ENCODE data around the gene STK10. TPM values are rescaled to one million over a fixed set of nuclear protein-coding genes. Genes with fewer than 3 reads are reported as not detected.

STK10 gene
- polyA plus RNA-seq, 1 of the 3 experiments (the other 2 are of a cell fraction) = 11.0 TPM

DNA sequence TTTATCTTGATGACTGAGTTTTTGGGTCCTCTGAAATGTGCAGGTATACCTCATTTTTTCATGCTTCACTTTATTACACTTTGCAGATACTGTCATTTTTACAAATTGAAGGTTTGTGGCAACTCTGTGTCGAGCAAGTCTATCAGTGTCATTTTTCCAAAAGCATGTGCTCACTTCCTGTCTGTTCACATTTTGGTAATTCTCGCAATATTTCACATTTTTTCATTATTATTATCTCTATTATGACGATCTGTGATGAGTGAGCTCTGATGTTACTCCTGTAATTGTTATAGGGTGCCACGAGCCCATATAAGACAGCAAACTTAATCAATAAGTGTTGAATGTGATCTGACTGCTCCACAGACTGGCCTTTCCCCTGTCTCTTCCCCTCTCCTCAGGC, 108.1 kb downstream of the STK10 start:
- ChIA-PET POLR2A (no interaction called here), CTCF (interaction anchor here (1.2 to 2.2 kb wide), 2 partner anchors 168 to 213 kb away, joined by 3 to 9 read pairs; no protein-coding TSS in a partner anchor)
- Histone ChIP-seq H3K27me3 (ENCODE audit: insufficient read depth) (no peaks in the 10 kb centered on the region), H3K9me3 (no peaks in the 10 kb centered on the region), H4K20me1 (ENCODE audit: insufficient read depth) (no peaks in the 10 kb centered on the region), H3K9ac (no peak overlapping the region), H3K79me2 (ENCODE audit: insufficient read depth) (no peaks in the 10 kb centered on the region), H3K4me1 (ENCODE audit: control insufficient read depth in 1 of 2, insufficient read depth in 2 of 2, low read depth in 1 of 2, low read length in 1 of 2) (no peaks in the 10 kb centered on the region), H3K36me3 (replicated peaks in 1 of 2; ENCODE audit: control insufficient read depth in 1 of 2, insufficient read depth in 2 of 2, low read length in 1 of 2) (peaks cover 11 to 24% of the 10 kb centered on the region in 2 experiments), H3K4me2 (no peak overlapping the region), H3F3A (replicated peaks; ENCODE audit: insufficient read depth) (no peaks in the 10 kb centered on the region), H2AFZ (ENCODE audit: low read depth) (no peak overlapping the region), H3K9me2 (no peaks in the 10 kb centered on the region), H3K27ac (ENCODE audit: low read depth in 2 of 2, low read length in 1 of 2) (no peak overlapping the region), H3K4me3 (ENCODE audit: low read depth in 2 of 2, low read length in 1 of 2) (no peak overlapping the region)
- no peak for TF ChIP-seq MEF2A (IDR thresholded peaks at IDR 0.05; ENCODE audit: borderline replicate concordance, low read depth)
- no peak for TF ChIP-seq USF2 (IDR thresholded peaks at IDR 0.05; ENCODE audit: borderline replicate concordance, low read depth, low read length)
- TF ChIP-seq MXI1 (IDR thresholded peaks at IDR 0.05; ENCODE audit: low read depth, low read length) = no peak
- no peak for TF ChIP-seq FOXM1 (IDR thresholded peaks at IDR 0.05; ENCODE audit: low read depth)
- TF ChIP-seq GABPA (IDR thresholded peaks at IDR 0.05; ENCODE audit: low read depth) = no peak
- TF ChIP-seq MAX (IDR thresholded peaks at IDR 0.05; ENCODE audit: low read depth) = no peak
- no peak for TF ChIP-seq TEAD4 (IDR thresholded peaks at IDR 0.05; ENCODE audit: borderline replicate concordance, insufficient read depth)
- TF ChIP-seq, protein P1, sequence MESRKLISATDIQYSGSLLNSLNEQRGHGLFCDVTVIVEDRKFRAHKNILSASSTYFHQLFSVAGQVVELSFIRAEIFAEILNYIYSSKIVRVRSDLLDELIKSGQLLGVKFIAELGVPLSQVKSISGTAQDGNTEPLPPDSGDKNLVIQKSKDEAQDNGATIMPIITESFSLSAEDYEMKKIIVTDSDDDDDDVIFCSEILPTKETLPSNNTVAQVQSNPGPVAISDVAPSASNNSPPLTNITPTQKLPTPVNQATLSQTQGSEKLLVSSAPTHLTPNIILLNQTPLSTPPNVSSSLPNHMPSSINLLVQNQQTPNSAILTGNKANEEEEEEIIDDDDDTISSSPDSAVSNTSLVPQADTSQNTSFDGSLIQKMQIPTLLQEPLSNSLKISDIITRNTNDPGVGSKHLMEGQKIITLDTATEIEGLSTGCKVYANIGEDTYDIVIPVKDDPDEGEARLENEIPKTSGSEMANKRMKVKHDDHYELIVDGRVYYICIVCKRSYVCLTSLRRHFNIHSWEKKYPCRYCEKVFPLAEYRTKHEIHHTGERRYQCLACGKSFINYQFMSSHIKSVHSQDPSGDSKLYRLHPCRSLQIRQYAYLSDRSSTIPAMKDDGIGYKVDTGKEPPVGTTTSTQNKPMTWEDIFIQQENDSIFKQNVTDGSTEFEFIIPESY (IDR thresholded peaks at IDR 0.05; ENCODE audit: borderline replicate concordance, low read depth) = no peak
- TF ChIP-seq TAF1 (IDR thresholded peaks at IDR 0.05; ENCODE audit: borderline replicate concordance, low read depth, low read length) = no peak
- no peak for TF ChIP-seq FOXJ3 (CRISPR knock-in tag; IDR thresholded peaks at IDR 0.05)
- no peak for TF ChIP-seq REST (IDR thresholded peaks at IDR 0.05; ENCODE audit: low read depth, low read length)
- TF ChIP-seq RXRA (IDR thresholded peaks at IDR 0.05; ENCODE audit: borderline replicate concordance, low read depth) = no peak
- no peak for TF ChIP-seq CTCF (IDR thresholded peaks at IDR 0.05)
- no peak for TF ChIP-seq FOSL2 (IDR thresholded peaks at IDR 0.05; ENCODE audit: borderline replicate concordance, low read depth)
- TF ChIP-seq, protein P2, sequence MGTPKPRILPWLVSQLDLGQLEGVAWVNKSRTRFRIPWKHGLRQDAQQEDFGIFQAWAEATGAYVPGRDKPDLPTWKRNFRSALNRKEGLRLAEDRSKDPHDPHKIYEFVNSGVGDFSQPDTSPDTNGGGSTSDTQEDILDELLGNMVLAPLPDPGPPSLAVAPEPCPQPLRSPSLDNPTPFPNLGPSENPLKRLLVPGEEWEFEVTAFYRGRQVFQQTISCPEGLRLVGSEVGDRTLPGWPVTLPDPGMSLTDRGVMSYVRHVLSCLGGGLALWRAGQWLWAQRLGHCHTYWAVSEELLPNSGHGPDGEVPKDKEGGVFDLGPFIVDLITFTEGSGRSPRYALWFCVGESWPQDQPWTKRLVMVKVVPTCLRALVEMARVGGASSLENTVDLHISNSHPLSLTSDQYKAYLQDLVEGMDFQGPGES (IDR thresholded peaks at IDR 0.05; ENCODE audit: low read depth, low read length) = no peak
- WGBS (ENCODE audit: low lambda C conversion rate) = 73% methylated on average over 4 of the region's 4 CpGs
- DNase-seq = no peak
